ENCODE measurements around the gene IRAG1. TPM values are rescaled to one million over a fixed set of nuclear protein-coding genes. Genes with fewer than 3 reads are reported as not detected.

The IRAG1 gene
- total RNA-seq, 1 donor from 2014 or later = 236 TPM

- H3K9me3 ChIP-seq = no peaks in the 10 kb centered on the region
- intact Hi-C loops (cut with DNase I) = no loop called here
- H3K27me3 ChIP-seq = no peaks in the 10 kb centered on the region
- TF ChIP-seq CTCF (IDR thresholded peaks at IDR 0.05) = no peak
- no peak overlapping the region for H3K4me3 ChIP-seq
- H3K36me3 ChIP-seq = no peaks in the 10 kb centered on the region
- DNase-seq (ENCODE audit: low spot score in 2 of 2) = no peak
- H3K4me1 ChIP-seq = no peaks in the 10 kb centered on the region
- no peak overlapping the region for H3K27ac ChIP-seq
Measured at GRCh38 chr11:10715571-10715970, 22.0 kb upstream of the IRAG1 start.

- Histone ChIP-seq H3K4me1 (no peaks in the 10 kb centered on the region), H3K4me3 (no peak overlapping the region), H3K27me3 (no peaks in the 10 kb centered on the region), H3K27ac (no peak overlapping the region), H3K36me3 (no peaks in the 10 kb centered on the region), H3K9me3 (no peaks in the 10 kb centered on the region)
- intact Hi-C loops (cut with DNase I) = no loop called here
- DNase-seq (ENCODE audit: low spot score in 2 of 2) = no peak
- no peak for TF ChIP-seq CTCF (IDR thresholded peaks at IDR 0.05)
Measured at GRCh38 chr11:10709299-10710086, 15.9 kb upstream of the IRAG1 start.

GRCh38 chr11:10708131-10708530 is 14.6 kb upstream of the IRAG1 start:
- no peak overlapping the region for H3K4me3 ChIP-seq
- no peaks in the 10 kb centered on the region for H3K36me3 ChIP-seq
- no peak for DNase-seq (ENCODE audit: low spot score in 2 of 2)
- H3K27ac ChIP-seq = no peak overlapping the region
- no peaks in the 10 kb centered on the region for H3K9me3 ChIP-seq
- intact Hi-C loops (cut with DNase I) = no loop called here
- H3K4me1 ChIP-seq = no peaks in the 10 kb centered on the region
- TF ChIP-seq CTCF (IDR thresholded peaks at IDR 0.05) = no peak
- H3K27me3 ChIP-seq = no peaks in the 10 kb centered on the region

GRCh38 chr11:10701982-10702381 is 8.4 kb upstream of the IRAG1 start:
- no peak for DNase-seq (ENCODE audit: low spot score in 2 of 2)
- Histone ChIP-seq H3K4me1 (peaks cover 11 to 16% of the 10 kb centered on the region in 2 donors), H3K36me3 (no peaks in the 10 kb centered on the region), H3K27ac (no peak overlapping the region), H3K9me3 (no peaks in the 10 kb centered on the region), H3K27me3 (no peaks in the 10 kb centered on the region), H3K4me3 (no peak overlapping the region)
- intact Hi-C loops (cut with DNase I) = no loop called here
- TF ChIP-seq CTCF (IDR thresholded peaks at IDR 0.05) = no peak

GRCh38 chr11:10699072-10699471 is 5.5 kb upstream of the IRAG1 start:
- no peaks in the 10 kb centered on the region for H3K27me3 ChIP-seq
- DNase-seq (ENCODE audit: low spot score in 2 of 2) = no peak
- no peak overlapping the region for H3K4me3 ChIP-seq
- peak overlapping the region; percentile 99 for H3K27ac ChIP-seq
- H3K4me1 ChIP-seq = peaks cover 11 to 42% of the 10 kb centered on the region in 2 donors
- no peaks in the 10 kb centered on the region for H3K9me3 ChIP-seq
- intact Hi-C loops (cut with DNase I) = no loop called here
- no peak for TF ChIP-seq CTCF (IDR thresholded peaks at IDR 0.05)
- H3K36me3 ChIP-seq = no peaks in the 10 kb centered on the region

Data from ascending aorta (tissue), 2 donors.